ENCODE data around the gene HS2ST1.

The HS2ST1 gene

GRCh38 chr1:87044424-87044823 is 130.0 kb downstream of the HS2ST1 start:
- Histone ChIP-seq H3K27ac (ENCODE audit: extremely low read depth, low read depth, low read length) (no peak overlapping the region), H3K4me1 (ENCODE audit: control insufficient read depth, insufficient read depth, low read length) (no peaks in the 10 kb centered on the region), H3K4me3 (ENCODE audit: low read depth, low read length) (no peak overlapping the region), H3K9me3 (ENCODE audit: control insufficient read depth, insufficient read depth, low read depth, low read length) (no peaks in the 10 kb centered on the region), H3K36me3 (ENCODE audit: control insufficient read depth in 2 of 2, insufficient read depth in 1 of 2, low read length in 2 of 2) (no peaks in the 10 kb centered on the region)
- TF ChIP-seq ZNF280C (tag by site-specific recombination; IDR thresholded peaks at IDR 0.05) (no peak), YY1 (tag by site-specific recombination; IDR thresholded peaks at IDR 0.05) (no peak), SP2 (tag by site-specific recombination; IDR thresholded peaks at IDR 0.05) (no peak)
- POLR2A ChIA-PET = no interaction called here
- CTCF ChIA-PET = interaction anchor here (1.0 to 1.6 kb wide), 2 partner anchors 11 to 545 kb away, joined by 3 to 4 read pairs; no protein-coding TSS in a partner anchor

DNA sequence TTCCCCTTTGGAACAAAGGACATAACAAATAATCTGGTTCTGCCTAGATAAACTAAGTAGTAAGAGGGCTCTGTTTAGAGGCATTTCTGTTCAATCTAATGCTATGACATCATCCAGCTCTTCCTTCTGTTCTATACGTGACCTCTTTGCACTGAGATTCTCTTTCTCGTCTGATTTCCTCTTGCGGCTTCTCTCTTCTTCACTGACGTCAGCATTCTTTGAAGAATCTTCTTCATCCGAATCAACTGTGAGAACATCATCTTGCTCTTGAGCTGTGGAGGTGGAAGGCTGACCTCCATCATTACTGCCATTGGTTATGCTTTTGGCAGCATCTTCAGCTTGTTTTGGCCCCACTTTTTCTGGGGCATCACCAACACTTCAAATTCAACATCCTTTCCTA is 130.4 kb downstream of the HS2ST1 start:
- ChIA-PET CTCF (interaction anchor here (1.6 kb wide), 1 partner anchor 11 kb away, joined by 4 read pairs; no protein-coding TSS in a partner anchor), POLR2A (no interaction called here)
- H3K4me1 ChIP-seq (ENCODE audit: control insufficient read depth, insufficient read depth, low read length) = no peaks in the 10 kb centered on the region
- H3K9me3 ChIP-seq (ENCODE audit: control insufficient read depth, insufficient read depth, low read depth, low read length) = no peaks in the 10 kb centered on the region
- no peak overlapping the region for H3K4me3 ChIP-seq (ENCODE audit: low read depth, low read length)
- TF ChIP-seq ZNF549 (tag by site-specific recombination; IDR thresholded peaks at IDR 0.05) (peak; percentile 69; the same call in 1 of the 2 replicates), SETDB1 (IDR thresholded peaks at IDR 0.05; ENCODE audit: insufficient read length, low read length) (no peak), ZNF175 (tag by site-specific recombination; IDR thresholded peaks at IDR 0.05) (no peak)
- TF ChIP-seq, protein P1, sequence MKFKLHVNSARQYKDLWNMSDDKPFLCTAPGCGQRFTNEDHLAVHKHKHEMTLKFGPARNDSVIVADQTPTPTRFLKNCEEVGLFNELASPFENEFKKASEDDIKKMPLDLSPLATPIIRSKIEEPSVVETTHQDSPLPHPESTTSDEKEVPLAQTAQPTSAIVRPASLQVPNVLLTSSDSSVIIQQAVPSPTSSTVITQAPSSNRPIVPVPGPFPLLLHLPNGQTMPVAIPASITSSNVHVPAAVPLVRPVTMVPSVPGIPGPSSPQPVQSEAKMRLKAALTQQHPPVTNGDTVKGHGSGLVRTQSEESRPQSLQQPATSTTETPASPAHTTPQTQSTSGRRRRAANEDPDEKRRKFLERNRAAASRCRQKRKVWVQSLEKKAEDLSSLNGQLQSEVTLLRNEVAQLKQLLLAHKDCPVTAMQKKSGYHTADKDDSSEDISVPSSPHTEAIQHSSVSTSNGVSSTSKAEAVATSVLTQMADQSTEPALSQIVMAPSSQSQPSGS (tag by site-specific recombination; IDR thresholded peaks at IDR 0.05; ENCODE audit: low read depth) = peak; percentile 35; the same call in 1 of the 2 replicates
- no peaks in the 10 kb centered on the region for H3K36me3 ChIP-seq (ENCODE audit: control insufficient read depth in 2 of 2, insufficient read depth in 1 of 2, low read length in 2 of 2)
- H3K27ac ChIP-seq (ENCODE audit: extremely low read depth, low read depth, low read length) = no peak overlapping the region

GRCh38 chr1:87045761-87046304 is 131.4 kb downstream of the HS2ST1 start:
- POLR2A ChIA-PET = no interaction called here
- Histone ChIP-seq H3K9me3 (ENCODE audit: control insufficient read depth, insufficient read depth, low read depth, low read length) (no peaks in the 10 kb centered on the region), H3K27ac (ENCODE audit: extremely low read depth, low read depth, low read length) (no peak overlapping the region), H3K4me3 (ENCODE audit: low read depth, low read length) (no peak overlapping the region), H3K36me3 (ENCODE audit: control insufficient read depth in 2 of 2, insufficient read depth in 1 of 2, low read length in 2 of 2) (no peaks in the 10 kb centered on the region), H3K4me1 (ENCODE audit: control insufficient read depth, insufficient read depth, low read length) (no peaks in the 10 kb centered on the region)
- TF ChIP-seq ZNF221 (tag by site-specific recombination; IDR thresholded peaks at IDR 0.05; ENCODE audit: borderline replicate concordance) (no peak), ZBTB20 (tag by site-specific recombination; IDR thresholded peaks at IDR 0.05) (no peak), REPIN1 (tag by site-specific recombination; IDR thresholded peaks at IDR 0.05; ENCODE audit: low read depth) (no peak), ZNF549 (tag by site-specific recombination; IDR thresholded peaks at IDR 0.05) (no peak), OVOL3 (tag by site-specific recombination; IDR thresholded peaks at IDR 0.05) (no peak), ZNF621 (tag by site-specific recombination; IDR thresholded peaks at IDR 0.05) (no peak), ZNF626 (tag by site-specific recombination; IDR thresholded peaks at IDR 0.05) (no peak)
- TF ChIP-seq, protein P2, sequence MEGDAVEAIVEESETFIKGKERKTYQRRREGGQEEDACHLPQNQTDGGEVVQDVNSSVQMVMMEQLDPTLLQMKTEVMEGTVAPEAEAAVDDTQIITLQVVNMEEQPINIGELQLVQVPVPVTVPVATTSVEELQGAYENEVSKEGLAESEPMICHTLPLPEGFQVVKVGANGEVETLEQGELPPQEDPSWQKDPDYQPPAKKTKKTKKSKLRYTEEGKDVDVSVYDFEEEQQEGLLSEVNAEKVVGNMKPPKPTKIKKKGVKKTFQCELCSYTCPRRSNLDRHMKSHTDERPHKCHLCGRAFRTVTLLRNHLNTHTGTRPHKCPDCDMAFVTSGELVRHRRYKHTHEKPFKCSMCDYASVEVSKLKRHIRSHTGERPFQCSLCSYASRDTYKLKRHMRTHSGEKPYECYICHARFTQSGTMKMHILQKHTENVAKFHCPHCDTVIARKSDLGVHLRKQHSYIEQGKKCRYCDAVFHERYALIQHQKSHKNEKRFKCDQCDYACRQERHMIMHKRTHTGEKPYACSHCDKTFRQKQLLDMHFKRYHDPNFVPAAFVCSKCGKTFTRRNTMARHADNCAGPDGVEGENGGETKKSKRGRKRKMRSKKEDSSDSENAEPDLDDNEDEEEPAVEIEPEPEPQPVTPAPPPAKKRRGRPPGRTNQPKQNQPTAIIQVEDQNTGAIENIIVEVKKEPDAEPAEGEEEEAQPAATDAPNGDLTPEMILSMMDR (tag by site-specific recombination; IDR thresholded peaks at IDR 0.05) = no peak
- CTCF ChIA-PET = interaction anchor here (0.6 to 1.9 kb wide), 2 partner anchors 38 to 47 kb away, joined by 3 to 4 read pairs; no protein-coding TSS in a partner anchor
